Lower leg skin (tissue), 3 donors: ENCODE measurements around the gene ARFGAP3.

Source experiments
- POLR2A ChIP-seq, 2 donors: fragments of 450-650 bp; IDR thresholded peaks; one replicate each; pipeline ENCODE4 v1.6.1; 2016 to 2017; ENCODE audit warnings: antibody characterized with exemption in 2 of 2, mild to moderate bottlenecking in 1 of 2, moderate library complexity in 1 of 2
- TF ChIP-seq, protein P1 (sequence below), 3 donors: fragments of 450-650 bp; IDR thresholded peaks; one replicate each; pipeline ENCODE4 v1.5.1; 2016; ENCODE audit warnings: antibody characterized with exemption in 3 of 3, mild to moderate bottlenecking in 3 of 3, moderate library complexity in 2 of 3

DNA sequence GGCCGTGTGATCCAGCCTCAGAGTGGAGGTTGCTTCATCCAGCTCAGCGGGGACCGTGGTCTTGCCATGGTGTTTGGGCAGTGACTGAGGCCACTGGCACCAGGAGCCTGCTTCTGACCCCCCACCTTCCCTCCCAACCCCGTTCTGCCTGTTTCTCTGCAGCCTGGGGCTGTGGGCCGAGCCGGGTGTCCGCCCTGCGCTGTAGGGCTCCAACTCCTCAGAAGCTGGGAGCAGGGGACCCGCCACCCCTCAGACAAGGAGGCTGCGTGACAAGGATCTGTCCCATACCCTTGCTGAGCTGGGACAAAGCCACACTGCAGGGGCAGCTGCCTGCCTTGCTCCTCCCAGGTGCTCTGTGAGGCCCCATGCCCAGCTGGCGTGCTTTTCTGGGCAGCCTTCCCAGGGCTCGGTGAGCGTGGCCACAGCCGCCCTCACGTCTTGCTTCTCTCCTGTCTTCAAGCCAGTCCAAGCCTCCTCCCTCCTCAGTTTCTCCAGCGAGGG is 11.7 kb upstream of the ARFGAP3 start:
- TF ChIP-seq, protein P1, sequence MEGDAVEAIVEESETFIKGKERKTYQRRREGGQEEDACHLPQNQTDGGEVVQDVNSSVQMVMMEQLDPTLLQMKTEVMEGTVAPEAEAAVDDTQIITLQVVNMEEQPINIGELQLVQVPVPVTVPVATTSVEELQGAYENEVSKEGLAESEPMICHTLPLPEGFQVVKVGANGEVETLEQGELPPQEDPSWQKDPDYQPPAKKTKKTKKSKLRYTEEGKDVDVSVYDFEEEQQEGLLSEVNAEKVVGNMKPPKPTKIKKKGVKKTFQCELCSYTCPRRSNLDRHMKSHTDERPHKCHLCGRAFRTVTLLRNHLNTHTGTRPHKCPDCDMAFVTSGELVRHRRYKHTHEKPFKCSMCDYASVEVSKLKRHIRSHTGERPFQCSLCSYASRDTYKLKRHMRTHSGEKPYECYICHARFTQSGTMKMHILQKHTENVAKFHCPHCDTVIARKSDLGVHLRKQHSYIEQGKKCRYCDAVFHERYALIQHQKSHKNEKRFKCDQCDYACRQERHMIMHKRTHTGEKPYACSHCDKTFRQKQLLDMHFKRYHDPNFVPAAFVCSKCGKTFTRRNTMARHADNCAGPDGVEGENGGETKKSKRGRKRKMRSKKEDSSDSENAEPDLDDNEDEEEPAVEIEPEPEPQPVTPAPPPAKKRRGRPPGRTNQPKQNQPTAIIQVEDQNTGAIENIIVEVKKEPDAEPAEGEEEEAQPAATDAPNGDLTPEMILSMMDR (IDR thresholded peaks at IDR 0.05), result no peak
- TF ChIP-seq POLR2A (IDR thresholded peaks at IDR 0.05), result no peak
